ENCODE measurements around the gene CADM4.

Gene CADM4

GRCh38 chr19:43633520-43633919 is 6.1 kb downstream of the CADM4 start:
- DNase-seq: no peak

- DNase-seq: no peak
These were observed 8.2 kb downstream of the CADM4 start for GRCh38 chr19:43631491-43631890.

- no peak for DNase-seq
These were observed 10.9 kb downstream of the CADM4 start for GRCh38 chr19:43628646-43629326.

DNA sequence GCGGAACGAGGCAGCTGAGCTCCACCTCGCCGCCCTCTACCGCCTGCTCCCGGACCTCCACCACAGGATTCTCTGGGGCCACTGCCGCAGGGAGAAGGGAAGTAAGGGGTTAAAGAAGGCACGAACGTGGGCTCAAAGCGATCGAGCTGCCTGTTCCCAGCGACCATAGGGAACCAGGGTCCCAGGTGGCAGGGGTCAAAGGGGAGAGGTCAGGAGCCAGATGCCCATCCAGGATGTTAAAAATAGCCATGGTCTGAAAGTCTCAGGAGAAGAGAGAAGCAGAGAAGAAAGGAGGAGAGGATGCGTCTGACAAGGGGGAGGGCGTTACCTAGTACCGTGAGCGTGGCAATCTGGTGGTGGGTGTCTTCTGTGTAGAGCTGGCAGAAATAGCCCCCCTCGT is 12.8 kb downstream of the CADM4 start:
- no peak for DNase-seq

GRCh38 chr19:43625918-43626579 is 13.6 kb downstream of the CADM4 start:
- peak in 1 of 2 donors; percentile 41 for DNase-seq

GRCh38 chr19:43624933-43625332 is 14.7 kb downstream of the CADM4 start:
- DNase-seq: peak; percentile 86 to 91

DNA sequence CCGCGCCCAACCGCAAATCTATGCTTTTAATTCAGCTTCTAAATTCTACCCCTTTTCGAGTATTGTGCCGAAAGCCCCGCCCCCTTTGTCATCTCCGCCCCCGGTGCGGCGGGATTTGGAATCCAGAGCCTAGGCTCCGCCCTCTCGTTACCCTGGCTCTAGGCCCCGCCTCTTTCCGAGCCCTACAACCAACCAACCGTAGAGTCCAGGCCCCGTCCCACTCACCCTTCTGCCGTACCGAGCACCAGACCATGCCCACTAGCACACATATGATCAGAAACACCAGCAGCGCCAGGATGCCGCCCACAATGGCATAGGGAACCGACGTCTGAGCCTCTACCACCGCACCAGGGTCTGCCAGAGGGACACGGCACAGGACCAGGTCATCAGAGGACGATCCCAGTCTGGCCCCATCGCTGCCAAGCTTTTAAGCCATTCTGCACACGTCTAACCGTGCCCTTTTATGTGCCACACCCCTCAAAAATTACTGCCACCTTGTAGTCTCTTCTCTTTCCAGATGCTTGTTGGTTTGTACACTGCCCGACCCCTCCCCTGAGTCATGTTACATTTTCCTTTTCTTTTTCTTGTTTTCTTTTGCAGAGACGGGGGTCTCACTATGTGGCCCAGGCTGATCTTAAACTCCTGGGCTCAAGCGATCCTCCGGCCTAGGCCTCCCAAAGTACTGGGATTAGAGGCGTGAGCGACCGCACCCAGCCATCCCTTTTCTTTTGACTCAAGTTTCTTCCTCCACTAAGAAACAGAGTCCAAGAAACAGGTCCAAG is 15.6 kb downstream of the CADM4 start:
- DNase-seq: peak in 1 of 2 donors; percentile 38

GRCh38 chr19:43622956-43623355 is 16.7 kb downstream of the CADM4 start:
- DNase-seq: no peak

DNA sequence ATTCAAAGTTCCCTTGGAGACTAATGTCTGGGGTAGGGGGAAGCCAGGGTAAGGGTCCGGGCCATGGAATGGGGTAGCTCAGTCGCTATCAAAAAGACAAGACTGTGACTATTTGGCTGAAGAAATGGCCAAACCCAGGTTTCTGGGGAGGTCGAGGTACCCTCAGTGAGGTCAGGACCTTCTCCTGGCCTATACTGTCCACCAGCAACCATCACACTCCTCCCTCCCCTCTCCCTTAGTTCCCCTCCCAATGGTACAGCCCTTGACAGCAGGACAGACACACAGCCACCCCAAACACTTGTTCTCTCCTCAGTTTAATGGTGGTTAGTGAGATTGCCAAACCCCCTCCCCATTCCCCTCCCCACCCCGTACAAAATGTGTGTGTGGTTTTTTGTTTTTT is 17.6 kb downstream of the CADM4 start:
- DNase-seq: no peak

- DNase-seq: peak; percentile 89 to 90
These were observed 19.3 kb downstream of the CADM4 start for GRCh38 chr19:43620061-43621001.

DNA sequence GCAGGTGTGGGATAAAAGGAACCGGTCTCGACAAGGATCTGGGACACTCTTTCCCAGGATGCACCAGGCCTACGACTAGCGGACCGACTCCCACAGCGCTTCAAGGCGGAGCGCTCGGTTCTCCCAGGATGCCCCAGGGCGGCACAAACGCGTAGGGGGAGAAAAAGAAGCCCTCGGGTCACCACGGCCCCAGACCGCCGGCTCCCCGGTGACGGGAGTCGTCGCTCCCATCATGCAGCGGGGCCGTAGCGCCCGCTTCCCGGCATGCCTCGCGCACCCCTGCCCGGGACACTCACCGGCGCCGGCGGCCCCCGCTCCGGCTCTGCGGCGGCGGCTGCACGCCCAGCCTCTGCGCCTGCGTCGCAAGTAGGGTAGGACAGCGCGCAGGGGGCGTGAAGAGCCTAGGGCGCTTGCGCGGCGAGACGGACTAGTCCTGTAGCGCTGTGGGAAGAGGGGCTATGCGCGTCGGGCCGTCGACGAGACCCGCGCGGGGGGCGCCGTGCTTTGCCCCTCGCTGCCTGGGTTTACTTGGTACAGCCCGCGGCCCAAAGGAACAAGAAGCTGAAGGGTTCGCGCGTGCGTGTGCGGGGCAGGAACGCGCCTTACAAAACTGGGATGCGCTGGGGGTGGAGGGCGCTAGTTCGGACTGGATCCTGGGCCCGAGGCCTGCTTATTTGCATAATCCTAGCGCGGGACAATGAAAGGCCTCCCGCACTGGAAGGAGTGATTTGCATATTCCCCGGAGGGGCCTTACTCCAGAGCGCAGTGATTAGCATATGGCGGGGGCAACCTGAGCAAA is 20.2 kb downstream of the CADM4 start, which contains the start of gene ZNF428:
Gene ZNF428 (minus strand): TSS at position 368 of the 799 bp plus-strand sequence. CDS start 5,325 bp downstream, outside the sequence.
- DNase-seq: peak; percentile 86 to 87

GRCh38 chr19:43618921-43619261 is 20.8 kb downstream of the CADM4 start:
- DNase-seq: peak; percentile 59 to 63

GRCh38 chr19:43616954-43617353 is 22.7 kb downstream of the CADM4 start:
- no peak for DNase-seq

- DNase-seq: no peak
These were observed 23.3 kb downstream of the CADM4 start for GRCh38 chr19:43616306-43616705.

- DNase-seq: no peak
These were observed 27.3 kb downstream of the CADM4 start for GRCh38 chr19:43612374-43612773.

DNA sequence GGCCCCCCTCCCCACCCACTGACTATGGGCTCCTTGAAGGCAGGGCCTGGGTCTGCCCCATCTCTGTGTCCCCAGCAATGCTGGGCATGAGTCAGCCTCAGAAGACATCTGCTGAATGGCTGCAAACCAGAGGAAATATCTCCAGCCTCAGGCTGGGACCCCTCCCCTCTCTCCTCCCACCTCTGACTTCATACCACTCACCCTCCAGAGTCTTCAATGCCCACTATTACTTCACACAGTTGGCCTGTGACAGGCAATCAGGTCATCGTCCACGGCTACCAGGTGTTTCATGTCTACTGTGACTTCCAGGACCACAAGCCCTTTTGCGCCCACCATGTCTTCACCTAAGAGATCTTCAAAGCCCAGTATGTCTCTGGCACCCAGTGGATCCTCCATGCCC is 27.9 kb downstream of the CADM4 start, which contains the start of gene SRRM5:
Gene SRRM5 (plus strand): TSS at position 301 of the 400 bp plus-strand sequence. CDS start 34 bp downstream, at position 335.
- no peak for DNase-seq

DNA sequence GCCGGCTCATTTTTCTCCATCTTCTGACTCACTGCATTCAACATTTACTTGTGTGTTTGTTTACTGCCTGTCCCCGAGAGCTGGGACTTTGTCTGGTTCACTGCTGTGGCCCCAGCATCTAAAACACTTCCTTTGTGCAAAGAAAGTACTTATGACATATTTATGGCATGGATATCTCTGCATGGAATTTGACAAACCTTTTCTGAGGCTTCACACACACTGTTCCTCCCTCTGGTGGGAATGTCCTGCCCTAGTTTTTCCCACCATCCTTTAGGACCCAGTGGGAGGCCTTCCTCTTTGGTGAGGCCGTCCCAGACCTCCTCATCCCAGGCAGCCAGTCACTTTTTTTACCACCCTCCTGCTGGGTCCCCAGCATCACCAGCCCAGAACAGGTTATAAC is 29.2 kb downstream of the CADM4 start:
- no peak for DNase-seq

GRCh38 chr19:43609872-43610271 is 29.8 kb downstream of the CADM4 start:
- DNase-seq: no peak

DNA sequence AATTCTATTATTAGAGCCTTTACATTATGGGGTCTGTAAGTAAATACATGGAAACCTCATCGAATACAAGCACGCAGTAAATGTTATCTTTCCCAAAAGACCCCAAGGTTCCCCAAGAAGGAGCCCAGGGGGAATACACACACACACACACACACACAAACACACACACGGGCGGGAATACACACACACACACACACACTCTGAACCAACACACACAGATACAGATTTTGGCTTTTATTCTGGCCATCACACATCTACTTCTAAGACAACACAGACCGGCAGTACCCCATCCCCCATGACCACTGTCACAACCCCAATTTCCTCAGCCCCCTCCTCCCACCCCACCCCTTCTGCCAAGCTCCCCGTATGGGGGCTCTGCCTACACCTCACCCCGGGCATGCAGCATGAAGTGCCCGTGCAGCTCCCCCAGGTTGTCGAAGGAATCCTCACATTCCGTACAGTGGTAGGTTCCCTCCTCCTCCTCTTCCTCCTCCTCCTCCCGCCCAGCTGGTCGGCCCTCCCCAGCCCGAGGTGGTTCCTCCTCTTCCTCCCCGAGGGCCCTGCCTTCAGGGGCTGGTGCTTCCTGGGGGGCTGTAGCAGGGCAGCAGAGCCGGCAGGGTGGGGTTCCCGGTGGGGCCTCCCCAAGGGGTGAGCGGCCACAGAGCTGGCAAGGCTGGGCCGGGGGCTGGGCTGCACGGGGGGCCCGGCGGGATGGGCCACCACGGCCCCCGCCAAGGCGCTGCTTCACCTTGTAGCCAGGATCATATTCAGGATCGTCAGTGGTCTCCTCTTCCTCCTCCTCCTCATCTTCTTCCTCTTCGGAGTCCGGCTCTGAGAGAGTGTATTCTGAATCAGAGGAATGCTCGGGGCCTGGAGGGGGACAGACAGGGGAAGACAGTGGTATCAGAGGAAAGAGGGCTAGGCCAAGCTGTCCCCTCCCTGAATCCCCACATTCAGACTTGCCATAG is 32.1 kb downstream of the CADM4 start:
- no peak for DNase-seq

- no peak for DNase-seq
These were observed 33.0 kb downstream of the CADM4 start for GRCh38 chr19:43606569-43607229.

All from stimulated activated CD4-positive, alpha-beta T cell treated with anti-CD3 and anti-CD28 coated beads, Interleukin-2, amount 100 ng/mL, for 24 hours (primary cell).